ENCODE results near the gene MC2R. TPM values are rescaled to one million over a fixed set of nuclear protein-coding genes. Genes with fewer than 3 reads are reported as not detected.

Gene MC2R
- total RNA-seq, 2 experiments from 2014 or later = not detected

GRCh38 chr18:13914756-13915155 lies 580 bp downstream of the MC2R start:
- CTCF ChIA-PET = no interaction called here
- intact Hi-C loops (cut with micrococcal nuclease) = no loop called here
- Mint-ChIP-seq H3K4me1 (ENCODE audit: low read depth) (no peaks in the 10 kb centered on the region), H3K4me3 (no peak overlapping the region), H3K9me3 (no peaks in the 10 kb centered on the region), H3K27me3 (ENCODE audit: low read depth) (no peaks in the 10 kb centered on the region), H3K27ac (no peak overlapping the region), H3K36me3 (ENCODE audit: low read depth) (no peaks in the 10 kb centered on the region)
- DNase-seq = no peak

GRCh38 chr18:13914170-13914569 lies 1.2 kb downstream of the MC2R start:
- DNase-seq = no peak
- H3K27me3 Mint-ChIP-seq (ENCODE audit: low read depth) = no peaks in the 10 kb centered on the region
- H3K4me1 Mint-ChIP-seq (ENCODE audit: low read depth) = no peaks in the 10 kb centered on the region
- CTCF ChIA-PET = no interaction called here
- no peak overlapping the region for H3K4me3 Mint-ChIP-seq
- H3K36me3 Mint-ChIP-seq (ENCODE audit: low read depth) = no peaks in the 10 kb centered on the region
- H3K27ac Mint-ChIP-seq = no peak overlapping the region
- intact Hi-C loops (cut with micrococcal nuclease) = no loop called here
- no peaks in the 10 kb centered on the region for H3K9me3 Mint-ChIP-seq

GRCh38 chr18:13913205-13913604 lies 2.1 kb downstream of the MC2R start:
- intact Hi-C loops (cut with micrococcal nuclease) = no loop called here
- H3K9me3 Mint-ChIP-seq = no peaks in the 10 kb centered on the region
- H3K4me1 Mint-ChIP-seq (ENCODE audit: low read depth) = no peaks in the 10 kb centered on the region

GRCh38 chr18:13912601-13913000 lies 2.7 kb downstream of the MC2R start:
- CTCF ChIA-PET = no interaction called here
- no peak for DNase-seq
- H3K36me3 Mint-ChIP-seq (ENCODE audit: low read depth) = no peaks in the 10 kb centered on the region
- intact Hi-C loops (cut with micrococcal nuclease) = no loop called here
- H3K27me3 Mint-ChIP-seq (ENCODE audit: low read depth) = no peaks in the 10 kb centered on the region
- no peaks in the 10 kb centered on the region for H3K9me3 Mint-ChIP-seq
- no peak overlapping the region for H3K4me3 Mint-ChIP-seq
- H3K4me1 Mint-ChIP-seq (ENCODE audit: low read depth) = no peaks in the 10 kb centered on the region
- no peak overlapping the region for H3K27ac Mint-ChIP-seq

More at GRCh38 chr18:13913205-13913604, 2.1 kb downstream of the MC2R start:
- CTCF ChIA-PET = interaction anchor here (0.6 kb wide), 1 partner anchor 164 kb away, joined by 3 read pairs; no protein-coding TSS in a partner anchor
- H3K27ac Mint-ChIP-seq = no peak overlapping the region
- no peak overlapping the region for H3K4me3 Mint-ChIP-seq
- H3K27me3 Mint-ChIP-seq (ENCODE audit: low read depth) = no peaks in the 10 kb centered on the region
- no peaks in the 10 kb centered on the region for H3K36me3 Mint-ChIP-seq (ENCODE audit: low read depth)
- DNase-seq = no peak

GRCh38 chr18:13910986-13911385 lies 4.3 kb downstream of the MC2R start:
- Mint-ChIP-seq H3K9me3 (no peaks in the 10 kb centered on the region), H3K27ac (no peak overlapping the region), H3K36me3 (ENCODE audit: low read depth) (no peaks in the 10 kb centered on the region), H3K4me3 (no peak overlapping the region), H3K27me3 (ENCODE audit: low read depth) (no peaks in the 10 kb centered on the region), H3K4me1 (ENCODE audit: low read depth) (no peaks in the 10 kb centered on the region)
- intact Hi-C loops (cut with micrococcal nuclease) = no loop called here
- CTCF ChIA-PET = interaction anchor here (0.6 kb wide), 1 partner anchor 251 kb away, joined by 3 read pairs; no protein-coding TSS in a partner anchor
- DNase-seq = no peak

- H3K4me3 Mint-ChIP-seq = no peak overlapping the region
- DNase-seq = no peak
- H3K27me3 Mint-ChIP-seq (ENCODE audit: low read depth) = no peaks in the 10 kb centered on the region
- H3K4me1 Mint-ChIP-seq (ENCODE audit: low read depth) = no peaks in the 10 kb centered on the region
- H3K36me3 Mint-ChIP-seq (ENCODE audit: low read depth) = no peaks in the 10 kb centered on the region
- no peak overlapping the region for H3K27ac Mint-ChIP-seq
- CTCF ChIA-PET = interaction anchor here (0.6 kb wide), 1 partner anchor 251 kb away, joined by 3 read pairs; no protein-coding TSS in a partner anchor
- intact Hi-C loops (cut with micrococcal nuclease) = no loop called here
- H3K9me3 Mint-ChIP-seq = no peaks in the 10 kb centered on the region
These were observed 4.8 kb downstream of the MC2R start for GRCh38 chr18:13910501-13910900.

GRCh38 chr18:13909141-13909940 lies 6.0 kb downstream of the MC2R start:
- Mint-ChIP-seq H3K4me3 (no peak overlapping the region), H3K27me3 (ENCODE audit: low read depth) (no peaks in the 10 kb centered on the region), H3K4me1 (ENCODE audit: low read depth) (no peaks in the 10 kb centered on the region), H3K9me3 (peaks cover 3% of the 10 kb centered on the region), H3K27ac (no peak overlapping the region), H3K36me3 (ENCODE audit: low read depth) (no peaks in the 10 kb centered on the region)
- intact Hi-C loops (cut with micrococcal nuclease) = loop anchor here (10.0 kb wide), 1 partner anchor 85 kb away; the partner anchor contains the start of gene MC5R
- CTCF ChIA-PET = no interaction called here
- DNase-seq = no peak

- peaks cover 6% of the 10 kb centered on the region for H3K27me3 Mint-ChIP-seq (ENCODE audit: low read depth)
- H3K4me1 Mint-ChIP-seq (ENCODE audit: low read depth) = no peaks in the 10 kb centered on the region
- no peak overlapping the region for H3K27ac Mint-ChIP-seq
- H3K36me3 Mint-ChIP-seq (ENCODE audit: low read depth) = no peaks in the 10 kb centered on the region
- H3K9me3 Mint-ChIP-seq = peaks cover 9% of the 10 kb centered on the region
- no peak overlapping the region for H3K4me3 Mint-ChIP-seq
- DNase-seq = no peak
- intact Hi-C loops (cut with micrococcal nuclease) = loop anchor here (10.0 kb wide), 1 partner anchor 76 kb away; the partner anchor contains the start of gene MC5R
- CTCF ChIA-PET = no interaction called here
These were observed 14.7 kb downstream of the MC2R start for GRCh38 chr18:13900633-13901032.

- no peaks in the 10 kb centered on the region for H3K4me1 Mint-ChIP-seq (ENCODE audit: low read depth)
- H3K36me3 Mint-ChIP-seq (ENCODE audit: low read depth) = no peaks in the 10 kb centered on the region
- CTCF ChIA-PET = no interaction called here
- H3K27me3 Mint-ChIP-seq (ENCODE audit: low read depth) = peaks cover 17% of the 10 kb centered on the region
- H3K4me3 Mint-ChIP-seq = no peak overlapping the region
- intact Hi-C loops (cut with micrococcal nuclease) = no loop called here
- H3K9me3 Mint-ChIP-seq = peaks cover 6% of the 10 kb centered on the region
- no peak overlapping the region for H3K27ac Mint-ChIP-seq
- no peak for DNase-seq
These were observed 19.8 kb downstream of the MC2R start for GRCh38 chr18:13895505-13896033.

GRCh38 chr18:13894531-13894930 lies 20.8 kb downstream of the MC2R start:
- intact Hi-C loops (cut with micrococcal nuclease) = no loop called here
- Mint-ChIP-seq H3K27ac (no peak overlapping the region), H3K4me3 (no peak overlapping the region), H3K36me3 (ENCODE audit: low read depth) (no peaks in the 10 kb centered on the region), H3K4me1 (ENCODE audit: low read depth) (no peaks in the 10 kb centered on the region), H3K9me3 (no peaks in the 10 kb centered on the region), H3K27me3 (ENCODE audit: low read depth) (peaks cover 15% of the 10 kb centered on the region)
- DNase-seq = no peak
- CTCF ChIA-PET = no interaction called here

GRCh38 chr18:13893418-13893760 lies 21.9 kb downstream of the MC2R start:
- no peak overlapping the region for H3K4me3 Mint-ChIP-seq
- no peaks in the 10 kb centered on the region for H3K9me3 Mint-ChIP-seq
- CTCF ChIA-PET = interaction anchor here (0.6 kb wide), 1 partner anchor 234 kb away, joined by 3 read pairs; no protein-coding TSS in a partner anchor
- intact Hi-C loops (cut with micrococcal nuclease) = no loop called here
- DNase-seq = no peak
- H3K4me1 Mint-ChIP-seq (ENCODE audit: low read depth) = no peaks in the 10 kb centered on the region
- H3K27ac Mint-ChIP-seq = no peak overlapping the region
- H3K36me3 Mint-ChIP-seq (ENCODE audit: low read depth) = no peaks in the 10 kb centered on the region
- H3K27me3 Mint-ChIP-seq (ENCODE audit: low read depth) = peaks cover 15% of the 10 kb centered on the region

GRCh38 chr18:13892098-13892497 lies 23.2 kb downstream of the MC2R start:
- Mint-ChIP-seq H3K36me3 (ENCODE audit: low read depth) (no peaks in the 10 kb centered on the region), H3K27ac (no peak overlapping the region), H3K4me1 (ENCODE audit: low read depth) (no peaks in the 10 kb centered on the region), H3K4me3 (no peak overlapping the region), H3K9me3 (no peaks in the 10 kb centered on the region), H3K27me3 (ENCODE audit: low read depth) (peaks cover 15% of the 10 kb centered on the region)
- intact Hi-C loops (cut with micrococcal nuclease) = no loop called here
- CTCF ChIA-PET = interaction anchor here (0.6 kb wide), 1 partner anchor 60 kb away, joined by 3 read pairs; no protein-coding TSS in a partner anchor
- DNase-seq = no peak
